Body of pancreas (tissue), 4 donors: ENCODE data around the gene PARP11.

Experiments
- POLR2A ChIP-seq, 3 donors: fragments of 450-650 bp; IDR thresholded peaks; one replicate each; pipeline ENCODE4 v1.6.1; 2016; ENCODE audit warnings: antibody characterized with exemption in 3 of 3, mild to moderate bottlenecking in 2 of 3
- TF ChIP-seq, protein P1 (sequence below), 7 experiments: fragments of 450-650 bp in 4 of 7; fragments of 200-600 bp in 3 of 7; sonication (generic) in 3 of 7; IDR thresholded peaks; one replicate each; pipeline ENCODE4 v1.5.1; 2016 to 2019; ENCODE audit warnings: antibody characterized with exemption in 7 of 7

DNA sequence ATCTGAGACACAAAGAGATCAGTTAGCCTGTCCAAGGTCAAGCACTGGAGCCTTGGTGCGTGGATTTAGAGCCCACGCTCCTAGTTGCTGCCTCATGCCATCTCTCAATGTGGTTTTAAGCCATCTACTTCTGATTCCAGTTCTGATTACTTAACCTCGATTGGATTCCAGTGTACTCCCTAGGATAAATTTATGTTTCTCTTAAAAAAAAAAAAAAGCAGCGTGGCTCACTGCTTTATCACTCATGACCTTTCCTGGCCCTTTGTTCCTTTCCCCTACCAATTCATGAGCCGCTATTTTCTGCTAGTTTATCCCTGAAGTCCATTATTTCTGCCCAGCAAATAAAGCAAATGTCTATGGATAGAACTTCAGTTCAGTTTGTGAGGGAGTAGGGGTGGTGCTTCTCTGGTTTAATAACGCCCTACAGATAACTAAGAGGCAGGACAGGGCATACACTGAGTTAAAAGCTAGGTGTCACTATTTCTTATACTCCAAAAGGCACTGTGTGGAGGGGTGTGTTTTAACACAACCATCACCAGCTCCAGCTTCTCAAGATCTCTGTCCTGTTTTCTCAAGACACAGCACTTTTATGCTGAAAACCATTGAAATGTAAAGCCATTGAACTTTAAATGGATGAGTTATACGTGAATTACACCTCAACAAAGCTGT, 9.8 kb upstream of the PARP11 start:
- TF ChIP-seq, protein P1, sequence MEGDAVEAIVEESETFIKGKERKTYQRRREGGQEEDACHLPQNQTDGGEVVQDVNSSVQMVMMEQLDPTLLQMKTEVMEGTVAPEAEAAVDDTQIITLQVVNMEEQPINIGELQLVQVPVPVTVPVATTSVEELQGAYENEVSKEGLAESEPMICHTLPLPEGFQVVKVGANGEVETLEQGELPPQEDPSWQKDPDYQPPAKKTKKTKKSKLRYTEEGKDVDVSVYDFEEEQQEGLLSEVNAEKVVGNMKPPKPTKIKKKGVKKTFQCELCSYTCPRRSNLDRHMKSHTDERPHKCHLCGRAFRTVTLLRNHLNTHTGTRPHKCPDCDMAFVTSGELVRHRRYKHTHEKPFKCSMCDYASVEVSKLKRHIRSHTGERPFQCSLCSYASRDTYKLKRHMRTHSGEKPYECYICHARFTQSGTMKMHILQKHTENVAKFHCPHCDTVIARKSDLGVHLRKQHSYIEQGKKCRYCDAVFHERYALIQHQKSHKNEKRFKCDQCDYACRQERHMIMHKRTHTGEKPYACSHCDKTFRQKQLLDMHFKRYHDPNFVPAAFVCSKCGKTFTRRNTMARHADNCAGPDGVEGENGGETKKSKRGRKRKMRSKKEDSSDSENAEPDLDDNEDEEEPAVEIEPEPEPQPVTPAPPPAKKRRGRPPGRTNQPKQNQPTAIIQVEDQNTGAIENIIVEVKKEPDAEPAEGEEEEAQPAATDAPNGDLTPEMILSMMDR (IDR thresholded peaks at IDR 0.05), result peak in 2 of 7 experiments; percentile 10 to 15
- no peak for TF ChIP-seq POLR2A (IDR thresholded peaks at IDR 0.05)
